Smooth muscle cell (in vitro differentiated cells): ENCODE results near the gene LIPC. TPM values are rescaled to one million over a fixed set of nuclear protein-coding genes. Genes with fewer than 3 reads are reported as not detected.

Source experiments
- DNase-seq: peaks from one replicate; lab custom pipeline; 2025; ENCODE audit not compliant: unreplicated experiment; lab: John Stamatoyannopoulos, UW
- H2AFZ ChIP-seq: fragments of 200-600 bp; sonication (generic); 2 replicates; pipeline ENCODE4 v1.6.0; 2016; ENCODE audit warnings: antibody characterized with exemption, low read depth, mild to moderate bottlenecking
- H3F3A ChIP-seq: fragments of 200-600 bp; sonication (generic); 2 replicates; pipeline ENCODE4 v1.6.0; 2017; ENCODE audit warnings: antibody characterized with exemption, low read depth
- H3K27ac ChIP-seq: fragments of 200-600 bp; sonication (generic); 2 replicates; pipeline ENCODE4 v1.5.1; 2016; ENCODE audit warnings: low read depth, mild to moderate bottlenecking
- H3K27me3 ChIP-seq: fragments of 200-600 bp; sonication (generic); 2 replicates; pipeline ENCODE4 v1.6.1; 2016; ENCODE audit warnings: low read depth, mild to moderate bottlenecking
- H3K36me3 ChIP-seq: fragments of 200-600 bp; sonication (generic); 2 replicates; pipeline ENCODE4 v1.5.1; 2016; ENCODE audit warnings: low read depth
- H3K4me1 ChIP-seq: fragments of 200-600 bp; sonication (generic); 2 replicates; pipeline ENCODE4 v1.5.1; 2016; ENCODE audit warnings: low read depth
- H3K4me2 ChIP-seq: fragments of 200-600 bp; sonication (generic); 2 replicates; pipeline ENCODE4 v1.6.0; 2016; ENCODE audit warnings: mild to moderate bottlenecking
- H3K4me3 ChIP-seq: fragments of 200-600 bp; sonication (generic); 2 replicates; pipeline ENCODE4 v1.5.1; 2016; ENCODE audit warnings: mild to moderate bottlenecking
- H3K79me2 ChIP-seq: fragments of 200-600 bp; sonication (generic); 2 replicates; pipeline ENCODE4 v1.6.0; 2016; ENCODE audit warnings: low read depth, mild to moderate bottlenecking
- H3K9ac ChIP-seq: fragments of 200-600 bp; sonication (generic); 2 replicates; pipeline ENCODE4 v1.6.0; 2016; ENCODE audit warnings: low read depth
- H3K9me3 ChIP-seq: fragments of 200-600 bp; sonication (generic); replicated peaks from 2 replicates; pipeline ENCODE4 v1.5.1; 2016; ENCODE audit warnings: low read depth
- H4K20me1 ChIP-seq: fragments of 200-600 bp; sonication (generic); 2 replicates; pipeline ENCODE4 v1.6.0; 2016; ENCODE audit warnings: low read depth
- CTCF ChIP-seq: fragments of 200-600 bp; sonication (generic); IDR thresholded peaks from 2 replicates; pipeline ENCODE4 v1.5.1; 2017; ENCODE audit warnings: borderline replicate concordance, mild to moderate bottlenecking, antibody characterized with exemption; ENCODE audit not compliant: insufficient read depth, poor library complexity, severe bottlenecking
- WGBS: methylation state at CpG from one replicate; pipeline ENCODE4 v1.1.7; 2016; ENCODE audit warnings: low lambda C conversion rate; 5-methylcytosine and 5-hydroxymethylcytosine counted together
- polyA plus RNA-seq: library from polyadenylated mRNA; unstranded; fragments of >200 nt; fragmentation: Nextera tagmentation; extraction: Ambion mirVana; gene quantifications from 2 replicates; pipeline ENCODE4 v1.2.1, GENCODE V29; 2016
- total RNA-seq: library from RNA; depleted of rRNA; stranded (reverse); fragments of >200 nt; gene quantifications from 2 replicates; pipeline ENCODE4 v1.2.3, GENCODE V29; 2014

Gene LIPC
- total and polyA plus RNA-seq, 2 experiments from 2014 or later = not detected

- H3K4me1 ChIP-seq = peaks cover 3% of the 10 kb centered on the region
- no peak for TF ChIP-seq CTCF
- no peaks in the 10 kb centered on the region for H4K20me1 ChIP-seq
- H3K4me2 ChIP-seq = no peak overlapping the region
- H3F3A ChIP-seq = peaks cover 18% of the 10 kb centered on the region
- no peak overlapping the region for H3K4me3 ChIP-seq
- DNase-seq = no peak
- H3K9me3 ChIP-seq = no peaks in the 10 kb centered on the region
- no peaks in the 10 kb centered on the region for H3K79me2 ChIP-seq
- no peak overlapping the region for H3K9ac ChIP-seq
- no peak overlapping the region for H2AFZ ChIP-seq
- H3K36me3 ChIP-seq = no peaks in the 10 kb centered on the region
- H3K27ac ChIP-seq = no peak overlapping the region
- 87% methylated on average over 9 of the region's 9 CpGs for WGBS
- H3K27me3 ChIP-seq = no peaks in the 10 kb centered on the region
Observed at GRCh38 chr15:58497046-58497785, 65.4 kb downstream of the LIPC start.

- WGBS = 15% methylated on average over 8 of the region's 8 CpGs
Observed at GRCh38 chr15:58498821-58499580, 67.2 kb downstream of the LIPC start.

GRCh38 chr15:58501006-58501405 lies 69.2 kb downstream of the LIPC start:
- Histone ChIP-seq H3K36me3 (no peaks in the 10 kb centered on the region), H3K9ac (peak overlapping the region; percentile 27), H3K27me3 (no peaks in the 10 kb centered on the region), H3K4me2 (peak overlapping the region; percentile 21), H2AFZ (no peak overlapping the region), H3K4me3 (no peak overlapping the region), H3K27ac (peak overlapping the region; percentile 78), H3K79me2 (no peaks in the 10 kb centered on the region), H3K9me3 (no peaks in the 10 kb centered on the region), H4K20me1 (no peaks in the 10 kb centered on the region), H3F3A (peaks cover 10% of the 10 kb centered on the region), H3K4me1 (peaks cover 3% of the 10 kb centered on the region)
- 66% methylated on average over 4 of the region's 4 CpGs for WGBS
- no peak for DNase-seq
- TF ChIP-seq CTCF = no peak

More at GRCh38 chr15:58498821-58499580, 67.2 kb downstream of the LIPC start:
- Histone ChIP-seq H3K4me1 (peaks cover 3% of the 10 kb centered on the region), H3K79me2 (no peaks in the 10 kb centered on the region), H3F3A (peaks cover 18% of the 10 kb centered on the region), H3K9me3 (no peaks in the 10 kb centered on the region), H3K27ac (peak overlapping the region; percentile 89), H3K27me3 (no peaks in the 10 kb centered on the region), H3K36me3 (no peaks in the 10 kb centered on the region), H3K4me2 (peak overlapping the region; percentile 21), H3K4me3 (no peak overlapping the region), H2AFZ (no peak overlapping the region), H3K9ac (peak overlapping the region; percentile 1), H4K20me1 (no peaks in the 10 kb centered on the region)
- no peak for DNase-seq
- no peak for TF ChIP-seq CTCF
